Ishikawa (cell line): ENCODE results near the gene ZNHIT1.

ENCODE experiments used
- CEBPB ChIP-seq: IDR thresholded peaks from 2 replicates; pipeline ENCODE4 v1.6.1; 2012
- CREB1 ChIP-seq: IDR thresholded peaks from 2 replicates; pipeline ENCODE4 v1.6.1; 2012; ENCODE audit warnings: low read depth
- EGR1 ChIP-seq: IDR thresholded peaks from 2 replicates; pipeline ENCODE4 v1.6.1; 2012
- EP300 ChIP-seq: IDR thresholded peaks from 2 replicates; pipeline ENCODE4 v1.6.1; 2012; ENCODE audit warnings: borderline replicate concordance
- FOXM1 ChIP-seq: IDR thresholded peaks from 2 replicates; pipeline ENCODE4 v1.6.1; 2012; ENCODE audit warnings: low read depth, borderline replicate concordance
- NFIC ChIP-seq: IDR thresholded peaks from 2 replicates; pipeline ENCODE4 v1.6.1; 2012
- RAD21 ChIP-seq: IDR thresholded peaks from 2 replicates; pipeline ENCODE4 v1.6.1; 2012; ENCODE audit warnings: low read depth
- REST ChIP-seq: IDR thresholded peaks from 2 replicates; pipeline ENCODE4 v1.6.1; 2012; ENCODE audit warnings: low read depth, mild to moderate bottlenecking
- TAF1 ChIP-seq: IDR thresholded peaks from 2 replicates; pipeline ENCODE4 v1.6.1; 2012; ENCODE audit warnings: low read depth, mild to moderate bottlenecking
- TCF12 ChIP-seq: IDR thresholded peaks from 2 replicates; pipeline ENCODE4 v1.6.1; 2012; ENCODE audit warnings: low read depth
- TEAD4 ChIP-seq: IDR thresholded peaks from 2 replicates; pipeline ENCODE4 v1.6.1; 2012
- USF1 ChIP-seq: IDR thresholded peaks from 2 replicates; pipeline ENCODE4 v1.6.1; 2012
- YY1 ChIP-seq: IDR thresholded peaks from 2 replicates; pipeline ENCODE4 v1.6.1; 2012; ENCODE audit warnings: low read depth
- ZBTB7A ChIP-seq: IDR thresholded peaks from 2 replicates; pipeline ENCODE4 v1.6.1; 2012; ENCODE audit warnings: low read depth
- TF ChIP-seq, protein P1 (sequence below): IDR thresholded peaks from 2 replicates; pipeline ENCODE4 v1.6.1; 2012

The ZNHIT1 gene

GRCh38 chr7:101231644-101232043 is 13.7 kb downstream of the ZNHIT1 start:
- TF ChIP-seq EP300 = no peak
- no peak for TF ChIP-seq EGR1
- TF ChIP-seq NFIC = no peak
- TF ChIP-seq REST = no peak
- no peak for TF ChIP-seq TCF12
- TF ChIP-seq CEBPB = no peak
- no peak for TF ChIP-seq TEAD4
- no peak for TF ChIP-seq FOXM1
- TF ChIP-seq, protein P1, sequence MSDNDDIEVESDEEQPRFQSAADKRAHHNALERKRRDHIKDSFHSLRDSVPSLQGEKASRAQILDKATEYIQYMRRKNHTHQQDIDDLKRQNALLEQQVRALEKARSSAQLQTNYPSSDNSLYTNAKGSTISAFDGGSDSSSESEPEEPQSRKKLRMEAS = no peak
- no peak for TF ChIP-seq RAD21
- no peak for TF ChIP-seq USF1
- TF ChIP-seq TAF1 = no peak
- no peak for TF ChIP-seq ZBTB7A
- no peak for TF ChIP-seq YY1
- no peak for TF ChIP-seq CREB1

DNA sequence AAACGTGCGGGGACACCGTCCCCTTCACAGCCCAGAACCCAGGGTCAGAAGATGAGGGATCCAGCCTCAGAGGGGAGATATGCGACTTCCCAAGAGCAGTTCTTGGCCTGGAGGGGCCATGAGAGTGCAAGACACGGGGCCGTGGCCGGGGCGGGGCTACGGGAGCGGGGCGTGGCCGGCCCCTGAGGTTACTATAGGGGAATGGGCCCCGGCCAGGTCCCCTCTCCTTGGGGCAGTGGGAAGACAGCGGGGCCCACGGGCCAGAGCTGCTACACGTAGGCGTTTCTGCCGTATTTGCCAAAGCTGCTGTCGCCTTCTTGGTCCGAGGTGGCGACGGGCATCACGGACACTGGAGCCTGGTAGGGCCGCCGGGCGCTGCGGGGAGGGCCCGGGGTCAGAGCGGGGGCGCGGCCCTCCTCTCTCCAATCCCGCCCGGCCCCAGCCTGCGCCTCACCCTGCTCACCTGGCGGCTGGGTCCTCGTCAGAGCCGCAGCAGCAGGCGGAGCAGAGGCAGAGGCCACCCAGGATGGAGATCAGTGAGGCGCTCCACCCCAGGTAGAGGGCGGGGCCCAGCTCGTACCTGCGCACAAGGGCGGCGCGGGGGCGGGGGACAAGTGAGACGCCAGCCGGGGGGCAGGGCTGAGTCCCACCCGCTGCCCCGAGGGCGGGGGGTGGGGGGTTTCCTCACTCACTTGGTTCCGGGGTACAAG is 14.3 kb downstream of the ZNHIT1 start:
- TF ChIP-seq RAD21 (no peak), FOXM1 (no peak), CREB1 (no peak), USF1 (no peak), EP300 (no peak), TEAD4 (no peak), YY1 (no peak), ZBTB7A (peak; percentile 71), TAF1 (no peak), REST (no peak), CEBPB (no peak), NFIC (no peak), EGR1 (peak; percentile 85), TCF12 (no peak)
- TF ChIP-seq, protein P1 = peak; percentile 54

GRCh38 chr7:101233907-101234547 is 16.1 kb downstream of the ZNHIT1 start:
- no peak for TF ChIP-seq ZBTB7A

GRCh38 chr7:101234636-101235035 is 16.7 kb downstream of the ZNHIT1 start:
- TF ChIP-seq ZBTB7A (no peak), CEBPB (no peak), YY1 (no peak), RAD21 (no peak), USF1 (no peak)

GRCh38 chr7:101235050-101235449 is 17.1 kb downstream of the ZNHIT1 start:
- TF ChIP-seq EP300 (no peak), RAD21 (peak; percentile 24; the same call in 1 of the 2 replicates), ZBTB7A (no peak), REST (no peak), CEBPB (no peak), TCF12 (no peak)
